Smooth muscle cell (in vitro differentiated cells): Measurements from ENCODE around the gene LTBR. TPM values are rescaled to one million over a fixed set of nuclear protein-coding genes. Genes with fewer than 3 reads are reported as not detected.
"Not testable (repeated sequence)": the region's sequence is repeated elsewhere in the genome, so short reads cannot be mapped to it uniquely, and the experiment has no call there.

ENCODE experiments used
- DNase-seq: peaks from one replicate; lab custom pipeline; 2025; ENCODE audit not compliant: unreplicated experiment; lab: John Stamatoyannopoulos, UW
- H2AFZ ChIP-seq: fragments of 200-600 bp; sonication (generic); 2 replicates; pipeline ENCODE4 v1.6.0; 2016; ENCODE audit warnings: antibody characterized with exemption, low read depth, mild to moderate bottlenecking
- H3F3A ChIP-seq: fragments of 200-600 bp; sonication (generic); 2 replicates; pipeline ENCODE4 v1.6.0; 2017; ENCODE audit warnings: antibody characterized with exemption, low read depth
- H3K27ac ChIP-seq: fragments of 200-600 bp; sonication (generic); 2 replicates; pipeline ENCODE4 v1.5.1; 2016; ENCODE audit warnings: low read depth, mild to moderate bottlenecking
- H3K27me3 ChIP-seq: fragments of 200-600 bp; sonication (generic); 2 replicates; pipeline ENCODE4 v1.6.1; 2016; ENCODE audit warnings: low read depth, mild to moderate bottlenecking
- H3K36me3 ChIP-seq: fragments of 200-600 bp; sonication (generic); 2 replicates; pipeline ENCODE4 v1.5.1; 2016; ENCODE audit warnings: low read depth
- H3K4me1 ChIP-seq: fragments of 200-600 bp; sonication (generic); 2 replicates; pipeline ENCODE4 v1.5.1; 2016; ENCODE audit warnings: low read depth
- H3K4me2 ChIP-seq: fragments of 200-600 bp; sonication (generic); 2 replicates; pipeline ENCODE4 v1.6.0; 2016; ENCODE audit warnings: mild to moderate bottlenecking
- H3K4me3 ChIP-seq: fragments of 200-600 bp; sonication (generic); 2 replicates; pipeline ENCODE4 v1.5.1; 2016; ENCODE audit warnings: mild to moderate bottlenecking
- H3K79me2 ChIP-seq: fragments of 200-600 bp; sonication (generic); 2 replicates; pipeline ENCODE4 v1.6.0; 2016; ENCODE audit warnings: low read depth, mild to moderate bottlenecking
- H3K9ac ChIP-seq: fragments of 200-600 bp; sonication (generic); 2 replicates; pipeline ENCODE4 v1.6.0; 2016; ENCODE audit warnings: low read depth
- H3K9me3 ChIP-seq: fragments of 200-600 bp; sonication (generic); replicated peaks from 2 replicates; pipeline ENCODE4 v1.5.1; 2016; ENCODE audit warnings: low read depth
- H4K20me1 ChIP-seq: fragments of 200-600 bp; sonication (generic); 2 replicates; pipeline ENCODE4 v1.6.0; 2016; ENCODE audit warnings: low read depth
- CTCF ChIP-seq: fragments of 200-600 bp; sonication (generic); IDR thresholded peaks from 2 replicates; pipeline ENCODE4 v1.5.1; 2017; ENCODE audit warnings: borderline replicate concordance, mild to moderate bottlenecking, antibody characterized with exemption; ENCODE audit not compliant: insufficient read depth, poor library complexity, severe bottlenecking
- whole genome bisulfite sequencing: methylation state at CpG from one replicate; pipeline ENCODE4 v1.1.7; 2016; ENCODE audit warnings: low lambda C conversion rate; 5-methylcytosine and 5-hydroxymethylcytosine counted together
- polyA plus RNA-seq: library from polyadenylated mRNA; unstranded; fragments of >200 nt; fragmentation: Nextera tagmentation; extraction: Ambion mirVana; gene quantifications from 2 replicates; pipeline ENCODE4 v1.2.1, GENCODE V29; 2016
- total RNA-seq: library from RNA; depleted of rRNA; stranded (reverse); fragments of >200 nt; gene quantifications from 2 replicates; pipeline ENCODE4 v1.2.3, GENCODE V29; 2014

The LTBR gene
- total and polyA plus RNA-seq, 2 experiments from 2014 or later = 35.1 to 72.9 TPM

DNA sequence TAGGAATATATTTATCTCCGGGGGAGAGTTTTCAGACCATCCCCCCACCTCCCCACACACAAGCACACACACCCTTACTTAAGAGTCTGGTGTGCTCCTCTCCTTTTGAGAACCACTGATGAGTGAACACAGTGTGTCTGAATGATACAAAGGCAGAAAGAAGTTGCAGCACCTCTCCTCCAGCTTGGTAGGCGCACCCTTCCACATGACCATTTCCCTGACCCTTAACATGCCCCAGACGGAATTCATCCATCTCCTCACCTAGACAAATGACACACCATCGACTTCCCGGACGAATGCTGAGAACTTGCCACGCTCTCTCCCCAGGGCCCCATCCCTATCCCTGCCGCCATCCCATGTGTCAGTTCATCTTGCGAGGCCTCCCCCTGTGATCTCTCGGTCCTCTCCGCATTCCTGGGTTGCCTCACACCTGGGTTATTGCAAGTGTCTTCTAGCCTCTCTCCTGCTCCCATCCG is 46.0 kb upstream of the LTBR start:
- H3K27ac ChIP-seq = peak overlapping the region; percentile 98
- H2AFZ ChIP-seq = no peak overlapping the region
- WGBS = 49% methylated on average over 12 of the region's 12 CpGs
- no peak for TF ChIP-seq CTCF
- peaks cover 38% of the 10 kb centered on the region for H3F3A ChIP-seq
- H3K27me3 ChIP-seq = no peaks in the 10 kb centered on the region
- peak overlapping the region; percentile 90 for H3K4me2 ChIP-seq
- no peak for DNase-seq
- H3K9ac ChIP-seq = peak overlapping the region; percentile 5
- peak overlapping the region; percentile 2 for H3K4me3 ChIP-seq
- H3K36me3 ChIP-seq = no peaks in the 10 kb centered on the region
- H4K20me1 ChIP-seq = peaks cover 58% of the 10 kb centered on the region
- peaks cover 75% of the 10 kb centered on the region for H3K79me2 ChIP-seq
- no peaks in the 10 kb centered on the region for H3K9me3 ChIP-seq
- peaks cover 42% of the 10 kb centered on the region for H3K4me1 ChIP-seq

DNA sequence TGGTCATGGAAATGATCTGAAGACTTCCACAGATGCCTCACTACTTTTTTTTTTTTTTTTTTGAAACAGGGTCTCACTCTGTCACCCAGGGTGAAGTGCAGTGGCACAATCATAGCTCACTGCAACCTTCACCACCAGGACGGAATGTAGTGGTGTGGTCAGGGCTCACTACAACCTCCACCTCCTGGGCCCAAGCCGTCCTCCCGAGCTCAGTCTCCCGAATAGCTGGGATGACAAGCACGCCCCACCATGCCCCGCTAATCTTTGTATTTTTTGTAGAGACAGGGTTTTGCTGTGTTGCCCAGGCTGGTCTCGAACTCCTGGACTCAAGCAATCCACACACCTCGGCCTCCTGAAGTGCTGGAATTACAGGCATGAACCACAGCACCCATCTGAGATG is 45.4 kb upstream of the LTBR start:
- Histone ChIP-seq H4K20me1 (peaks cover 52% of the 10 kb centered on the region), H3K79me2 (peaks cover 73% of the 10 kb centered on the region), H3F3A (peaks cover 36% of the 10 kb centered on the region), H3K9ac (peak overlapping the region; percentile 5), H3K27ac (peak overlapping the region; percentile 98), H3K4me2 (peak overlapping the region; percentile 90), H3K4me3 (peak overlapping the region; percentile 70), H3K4me1 (peaks cover 44% of the 10 kb centered on the region)
- 68% methylated on average over 8 of the region's 8 CpGs for WGBS
- H3K9me3 ChIP-seq, H3K36me3 ChIP-seq, DNase-seq, H2AFZ ChIP-seq, H3K27me3 ChIP-seq: not testable (repeated sequence)

- H3K9me3 ChIP-seq = no peaks in the 10 kb centered on the region
- peaks cover 48% of the 10 kb centered on the region for H4K20me1 ChIP-seq
- no peak for DNase-seq
- no peak for TF ChIP-seq CTCF
- H3K9ac ChIP-seq = no peak overlapping the region
- WGBS = 77% methylated on average over 3 of the region's 3 CpGs
- peaks cover 34% of the 10 kb centered on the region for H3F3A ChIP-seq
- H2AFZ ChIP-seq = no peak overlapping the region
- peak overlapping the region; percentile 70 for H3K4me3 ChIP-seq
- peak overlapping the region; percentile 98 for H3K27ac ChIP-seq
- H3K4me2 ChIP-seq = peak overlapping the region; percentile 90
- no peaks in the 10 kb centered on the region for H3K36me3 ChIP-seq
- peaks cover 48% of the 10 kb centered on the region for H3K4me1 ChIP-seq
- H3K27me3 ChIP-seq = no peaks in the 10 kb centered on the region
- peaks cover 69% of the 10 kb centered on the region for H3K79me2 ChIP-seq
Observed at GRCh38 chr12:6338955-6339354, 45.0 kb upstream of the LTBR start.

DNA sequence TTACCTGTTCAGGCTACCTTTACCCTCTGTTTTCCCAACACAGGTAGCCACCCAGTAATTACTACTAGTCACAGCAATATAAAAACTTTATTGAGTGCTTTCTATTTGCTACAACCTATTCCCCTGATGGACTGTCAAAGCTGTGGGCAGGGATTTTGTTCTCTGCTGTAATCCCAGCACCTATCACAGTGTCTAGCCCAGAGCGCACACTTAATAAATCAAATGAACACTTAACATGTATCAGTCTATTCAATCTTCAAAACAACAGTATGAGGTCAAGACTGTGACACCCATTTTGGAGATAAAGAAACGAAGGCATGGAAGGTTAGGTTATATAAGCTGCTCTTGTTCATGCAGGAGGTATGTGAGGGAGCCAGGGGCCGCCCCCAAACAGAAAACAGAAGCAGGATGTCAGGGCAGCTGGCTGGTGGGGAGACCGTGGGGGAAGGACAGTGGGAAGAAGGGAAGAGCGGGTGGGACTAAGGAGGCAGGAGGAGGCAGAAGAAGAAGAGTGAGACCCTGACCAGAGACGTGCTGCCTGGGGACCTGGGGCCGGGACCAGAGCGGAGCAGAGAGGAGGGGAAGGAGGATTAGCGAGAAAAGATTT is 43.8 kb upstream of the LTBR start:
- Histone ChIP-seq H3F3A (peaks cover 23% of the 10 kb centered on the region), H3K27me3 (no peaks in the 10 kb centered on the region), H3K79me2 (peaks cover 57% of the 10 kb centered on the region), H3K36me3 (no peaks in the 10 kb centered on the region), H3K9ac (peak overlapping the region; percentile 94), H2AFZ (no peak overlapping the region), H3K9me3 (no peaks in the 10 kb centered on the region), H3K4me1 (peaks cover 41% of the 10 kb centered on the region), H3K27ac (peak overlapping the region; percentile 98), H3K4me3 (peak overlapping the region; percentile 70), H3K4me2 (peak overlapping the region; percentile 90), H4K20me1 (peaks cover 36% of the 10 kb centered on the region)
- no peak for TF ChIP-seq CTCF
- DNase-seq = no peak
- 5% methylated on average over 9 of the region's 9 CpGs for WGBS
